HepG2 (cell line): ENCODE results near the gene ALK. TPM values are rescaled to one million over a fixed set of nuclear protein-coding genes. Genes with fewer than 3 reads are reported as not detected.

Experiments used
- ATAC-seq: fragments of 200-7000 bp; cut with Tn5 transposase; 3 replicates; pipeline ENCODE4 v1.9.1; 2020; ENCODE audit warnings: mild to moderate bottlenecking, moderate library complexity
- BruUV-seq: library from RNA; stranded (reverse); fragments of 400-500 nt; replicated peaks from 2 replicates; lab custom pipeline; 2021; lab: Mats Ljungman, UMichigan
- CTCF ChIA-PET: fragments of 300-600 bp; formaldehyde crosslinking; extraction: SDS; loops from one replicate; lab custom pipeline; 2021; ENCODE audit warnings: low total read pairs, inconsistent platforms, low intra/inter-chr PET ratio; lab: Yijun Ruan, JAX
- POLR2A ChIA-PET: fragments of 350-600 bp; sonication (Branson Sonifier 250); formaldehyde crosslinking; loops from one replicate; lab custom pipeline; 2020; ENCODE audit warnings: antibody characterized with exemption, inconsistent platforms; lab: Yijun Ruan, JAX
- DNase-seq: peaks from one replicate; pipeline ENCODE4 v3.0.0-alpha.2; 2015; ENCODE audit warnings: low spot score
- FAIRE-seq: peaks from 3 replicates; lab custom pipeline; 2011; peaks lifted over from hg19 to GRCh38; lab: Jason Lieb, UNC
- H2AFZ ChIP-seq: one replicate; pipeline ENCODE4 v1.6.1; 2011; ENCODE audit warnings: low read length, inconsistent platforms
- H3K27ac ChIP-seq: fragments of 300-600 bp; 3 replicates; pipeline ENCODE4 v1.8.0; 2011; ENCODE audit warnings: mixed run types, mild to moderate bottlenecking, mixed read lengths, low read length, inconsistent platforms; ENCODE audit not compliant: insufficient read depth; ENCODE audit errors: extremely low read length
- H3K27me3 ChIP-seq, 2 experiments: fragments of 200-600 bp in 1 of 2; 2 replicates in 1 of 2; 3 replicates in 1 of 2; pipeline versions ENCODE4 v1.6.0 to v1.8.0; 2011; ENCODE audit warnings: low read length in 2 of 2, mild to moderate bottlenecking in 2 of 2, moderate library complexity in 2 of 2, inconsistent platforms in 1 of 2; ENCODE audit not compliant: insufficient read depth in 2 of 2, control insufficient read depth in 1 of 2
- H3K36me3 ChIP-seq, 2 experiments: fragments of 200-600 bp in 1 of 2; replicated peaks in 1 of 2; 2 replicates in 1 of 2; 3 replicates in 1 of 2; pipeline versions ENCODE4 v1.5.1 to v1.8.0; 2011; ENCODE audit warnings: low read length in 2 of 2, inconsistent platforms in 1 of 2; ENCODE audit not compliant: insufficient read depth in 2 of 2, control insufficient read depth in 1 of 2
- H3K4me1 ChIP-seq: 2 replicates; pipeline ENCODE4 v1.5.1; 2012; ENCODE audit warnings: low read length, inconsistent platforms; ENCODE audit not compliant: insufficient read depth
- H3K4me2 ChIP-seq: 2 replicates; pipeline ENCODE4 v1.6.0; 2011; ENCODE audit warnings: low read depth, low read length, inconsistent platforms
- H3K4me3 ChIP-seq, 3 experiments: fragments of 200-600 bp in 1 of 3; sonication (generic), shearing (Covaris generic) in 1 of 3; replicated peaks in 1 of 3; 2 replicates each; pipeline ENCODE4 v1.5.1; 2011 to 2016; ENCODE audit warnings: low read length in 3 of 3, inconsistent platforms in 2 of 3, low read depth in 2 of 3, mild to moderate bottlenecking in 2 of 3, control low read depth in 1 of 3, mixed read lengths in 1 of 3; ENCODE audit not compliant: insufficient read depth in 1 of 3
- H3K79me2 ChIP-seq: one replicate; pipeline ENCODE4 v1.6.1; 2011; ENCODE audit warnings: low read length, inconsistent platforms; ENCODE audit not compliant: insufficient read depth
- H3K9ac ChIP-seq: 2 replicates; pipeline ENCODE4 v1.6.0; 2011; ENCODE audit warnings: mild to moderate bottlenecking, low read depth, low read length, inconsistent platforms; ENCODE audit not compliant: insufficient read depth
- H3K9me3 ChIP-seq: 2 replicates; pipeline ENCODE4 v1.5.1; 2012; ENCODE audit warnings: mild to moderate bottlenecking, low read length
- H4K20me1 ChIP-seq: 2 replicates; pipeline ENCODE4 v1.6.0; 2011; ENCODE audit warnings: inconsistent platforms, mild to moderate bottlenecking, low read length, moderate library complexity; ENCODE audit not compliant: insufficient read depth
- ARID2 ChIP-seq: sonication (generic); formaldehyde crosslinking; IDR thresholded peaks from 2 replicates; pipeline ENCODE4 v1.8.1; 2022; ENCODE audit warnings: mild to moderate bottlenecking, missing genetic modification reagents, borderline replicate concordance
- GABPB1 ChIP-seq: IDR thresholded peaks from 2 replicates; pipeline ENCODE4 v1.6.1; 2016; ENCODE audit warnings: mild to moderate bottlenecking, missing genetic modification reagents, moderate library complexity, missing compliant biosample characterization
- IRX3 ChIP-seq: sonication (generic); formaldehyde crosslinking; IDR thresholded peaks from 2 replicates; pipeline ENCODE4 v1.8.1; 2023; ENCODE audit warnings: mild to moderate bottlenecking, low read depth, missing genetic modification reagents, borderline replicate concordance
- KDM5A ChIP-seq: fragments of 200-600 bp; sonication (generic); IDR thresholded peaks from 2 replicates; pipeline ENCODE4 v1.7.0; 2018; ENCODE audit warnings: antibody characterized with exemption, mild to moderate bottlenecking, low read length, borderline replicate concordance
- KLF11 ChIP-seq: IDR thresholded peaks from 2 replicates; pipeline ENCODE4 v1.6.1; 2016; ENCODE audit warnings: missing compliant biosample characterization
- RBFOX2 ChIP-seq: fragments of 200-400 bp; formaldehyde crosslinking; IDR thresholded peaks from 2 replicates; pipeline ENCODE4 v1.6.1; 2017; ENCODE audit warnings: low read depth, mild to moderate bottlenecking, low read length
- SRSF9 ChIP-seq: fragments of 200-400 bp; formaldehyde crosslinking; IDR thresholded peaks from 2 replicates; pipeline ENCODE4 v1.6.1; 2018; ENCODE audit warnings: borderline replicate concordance, mild to moderate bottlenecking, low read depth, low read length; ENCODE audit not compliant: insufficient read depth, poor library complexity, severe bottlenecking
- TBL1XR1 ChIP-seq: fragments of 150-350 bp; IDR thresholded peaks from 2 replicates; pipeline ENCODE4 v1.6.1; 2014; ENCODE audit warnings: borderline replicate concordance, low read length; ENCODE audit not compliant: partially characterized antibody
- ZBTB40 ChIP-seq, 2 experiments: fragments of 450-650 bp in 1 of 2; sonication (generic) in 1 of 2; formaldehyde crosslinking in 1 of 2; IDR thresholded peaks; 2 replicates each; pipeline versions ENCODE4 v1.6.1 to v1.8.0; 2016 to 2022; ENCODE audit warnings: antibody characterized with exemption in 1 of 2, mild to moderate bottlenecking in 1 of 2, missing genetic modification reagents in 1 of 2
- ZFP36 ChIP-seq: fragments of 150-350 bp; IDR thresholded peaks from 2 replicates; pipeline ENCODE4 v1.6.1; 2018; ENCODE audit warnings: borderline replicate concordance, low read length, low read depth; ENCODE audit not compliant: partially characterized antibody
- ZNF468 ChIP-seq: sonication (generic); formaldehyde crosslinking; IDR thresholded peaks from 2 replicates; pipeline ENCODE4 v1.8.0; 2022; ENCODE audit warnings: mild to moderate bottlenecking, moderate library complexity, missing genetic modification reagents
- ZSCAN21 ChIP-seq: sonication (generic); formaldehyde crosslinking; IDR thresholded peaks from 2 replicates; pipeline ENCODE4 v1.8.0; 2022; ENCODE audit warnings: mild to moderate bottlenecking, missing genetic modification reagents, moderate library complexity, borderline replicate concordance
- ZSCAN30 ChIP-seq: sonication (generic); formaldehyde crosslinking; IDR thresholded peaks from 2 replicates; pipeline ENCODE4 v1.5.0; 2020; ENCODE audit warnings: mild to moderate bottlenecking, missing genetic modification reagents
- WGBS: methylation state at CpG from one replicate; pipeline ENCODE4 v1.1.6; 2017; ENCODE audit warnings: low lambda C conversion rate; 5-methylcytosine and 5-hydroxymethylcytosine counted together
- in situ Hi-C: cut with HindIII; loops from 2 replicates; pipeline ENCODE4 v1.10.0; 2017; ENCODE audit warnings: low pct_unique_long_range_greater_than_20kb; ENCODE audit not compliant: extremely low pct_ligation_motif_present
- intact Hi-C: fragments of 100-400 bp; cut with micrococcal nuclease; formaldehyde crosslinking; loops from one replicate; pipeline ENCODE4 v1.10.0; 2022; ENCODE audit not compliant: unreplicated experiment
- polyA plus RNA-seq, 8 experiments: library from polyadenylated mRNA; depleted of rRNA in 3 of 8; stranded (reverse) in 7 of 8; unstranded in 1 of 8; fragments of >200 nt; fragmentation: Illumina TruSeq in 4 of 8; extraction: Trizol in 4 of 8; gene quantifications; 2 replicates each; pipeline versions ENCODE4 v1.2.1 to v1.2.3, GENCODE V29; 2011 to 2016; ENCODE audit warnings: low read depth in 4 of 8, missing spikeins in 1 of 8, mixed read lengths in 1 of 8; ENCODE audit not compliant: insufficient read depth in 1 of 8
- total RNA-seq, 5 experiments: library from RNA; depleted of rRNA; stranded (reverse); fragments of >200 nt; fragmentation: Illumina TruSeq; extraction: Trizol; gene quantifications; 2 replicates each; pipeline ENCODE4 v1.2.3, GENCODE V29; 2016; ENCODE audit warnings: low read depth in 1 of 5

The ALK gene
- total and polyA plus RNA-seq, 2 of the 13 experiments (the other 11 are each of a cell fraction or from before 2014, with no cell fraction given), result not detected

- DNase-seq, result no peak
- WGBS, result 0% methylated on average over 2 of the region's 2 CpGs
- BruUV-seq, result no TSS peak
- Histone ChIP-seq H3K4me3 (no peak overlapping the region), H2AFZ (no peak overlapping the region)
- in situ Hi-C loops, result no loop called here
- intact Hi-C loops, result no loop called here
- no peak for TF ChIP-seq ZBTB40 (IDR thresholded peaks at IDR 0.05)
- TF ChIP-seq ZBTB40 (CRISPR knock-in tag; IDR thresholded peaks at IDR 0.05), result no peak
- TF ChIP-seq IRX3 (CRISPR knock-in tag), result no peak
- no peak for TF ChIP-seq ZNF468 (CRISPR knock-in tag)
- TF ChIP-seq SRSF9, result no peak
- no peak for TF ChIP-seq KDM5A
- no peak for TF ChIP-seq TBL1XR1
- no peak for TF ChIP-seq KLF11 (CRISPR knock-in tag)
- no peak for TF ChIP-seq ZFP36
- TF ChIP-seq RBFOX2, result no peak
- TF ChIP-seq ZSCAN30 (CRISPR knock-in tag), result no peak
- no peak for TF ChIP-seq GABPB1 (CRISPR knock-in tag)
- no peak for TF ChIP-seq ARID2 (CRISPR knock-in tag)
- TF ChIP-seq ZSCAN21, result no peak
- TF ChIP-seq, all 625 proteins: peak for 0
- Histone ChIP-seq H3K27ac (no peak overlapping the region), H3K9ac (no peak overlapping the region), H3K27me3 (peaks cover 0 to 10% of the 10 kb centered on the region in 2 experiments; a peak in 2 of 5 replicates), H3K79me2 (no peaks in the 10 kb centered on the region), H3K9me3 (no peaks in the 10 kb centered on the region), H3K36me3 (no peaks in the 10 kb centered on the region), H3K4me1 (no peaks in the 10 kb centered on the region), H4K20me1 (no peaks in the 10 kb centered on the region), H3K4me2 (no peak overlapping the region)
- FAIRE-seq (no peak), ATAC-seq (no peak)
- ChIA-PET POLR2A (no interaction called here), CTCF (no interaction called here)
Observed at GRCh38 chr2:29632018-29632417, 289.4 kb downstream of the ALK start.
